PFSK-1 (cell line): ENCODE results near the gene TTC21B.

Experiments used
- FOXP2 ChIP-seq: optimal IDR thresholded peaks from 2 replicates; pipeline ENCODE3; 2011; ENCODE audit warnings: borderline replicate concordance, control low read depth, inconsistent platforms; ENCODE audit not compliant: insufficient read depth; ENCODE audit errors: extremely low read length, extremely low read depth
- POLR2AphosphoS5 ChIP-seq: IDR thresholded peaks from 2 replicates; pipeline ENCODE4 v1.6.1; 2012; ENCODE audit warnings: low read depth, mild to moderate bottlenecking, control low read depth, low read length, moderate library complexity
- SIN3A ChIP-seq: IDR thresholded peaks from 2 replicates; pipeline ENCODE4 v1.6.1; 2012; ENCODE audit warnings: mild to moderate bottlenecking, low read length, moderate library complexity, borderline replicate concordance; ENCODE audit not compliant: insufficient read depth
- TAF1 ChIP-seq: IDR thresholded peaks from 2 replicates; pipeline ENCODE4 v1.6.1; 2012; ENCODE audit warnings: low read length, control low read depth, borderline replicate concordance; ENCODE audit not compliant: insufficient read depth
- TF ChIP-seq, protein P1 (sequence below), 2 experiments: IDR thresholded peaks; 2 replicates each; pipeline versions ENCODE4 v1.6.1 to v1.8.0; 2011 to 2012; ENCODE audit warnings: low read depth in 2 of 2, low read length in 2 of 2, control low read depth in 1 of 2, inconsistent platforms in 1 of 2, mild to moderate bottlenecking in 1 of 2, moderate library complexity in 1 of 2; ENCODE audit not compliant: insufficient read depth in 1 of 2

Gene TTC21B

DNA sequence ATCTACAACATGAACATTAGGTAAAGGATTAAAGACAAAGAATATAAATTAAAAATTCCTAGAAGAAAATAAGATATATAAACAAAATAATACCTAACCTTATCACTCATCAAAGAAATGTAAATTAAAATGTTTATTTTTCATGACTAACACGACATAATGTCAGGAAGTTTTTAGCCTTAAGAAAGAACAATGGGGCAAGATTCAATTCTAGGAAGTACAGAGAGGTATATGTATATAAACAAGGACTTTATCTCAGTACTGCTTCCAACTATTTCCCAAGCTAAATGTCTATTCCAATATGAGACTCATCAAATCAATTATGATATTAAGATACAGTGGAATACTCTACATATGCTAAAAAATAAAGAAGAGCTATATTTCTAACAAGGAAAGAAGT, 44.1 kb downstream of the TTC21B start:
- TF ChIP-seq TAF1 (no peak), POLR2AphosphoS5 (no peak), FOXP2 (no peak), SIN3A (no peak)
- TF ChIP-seq, protein P1, sequence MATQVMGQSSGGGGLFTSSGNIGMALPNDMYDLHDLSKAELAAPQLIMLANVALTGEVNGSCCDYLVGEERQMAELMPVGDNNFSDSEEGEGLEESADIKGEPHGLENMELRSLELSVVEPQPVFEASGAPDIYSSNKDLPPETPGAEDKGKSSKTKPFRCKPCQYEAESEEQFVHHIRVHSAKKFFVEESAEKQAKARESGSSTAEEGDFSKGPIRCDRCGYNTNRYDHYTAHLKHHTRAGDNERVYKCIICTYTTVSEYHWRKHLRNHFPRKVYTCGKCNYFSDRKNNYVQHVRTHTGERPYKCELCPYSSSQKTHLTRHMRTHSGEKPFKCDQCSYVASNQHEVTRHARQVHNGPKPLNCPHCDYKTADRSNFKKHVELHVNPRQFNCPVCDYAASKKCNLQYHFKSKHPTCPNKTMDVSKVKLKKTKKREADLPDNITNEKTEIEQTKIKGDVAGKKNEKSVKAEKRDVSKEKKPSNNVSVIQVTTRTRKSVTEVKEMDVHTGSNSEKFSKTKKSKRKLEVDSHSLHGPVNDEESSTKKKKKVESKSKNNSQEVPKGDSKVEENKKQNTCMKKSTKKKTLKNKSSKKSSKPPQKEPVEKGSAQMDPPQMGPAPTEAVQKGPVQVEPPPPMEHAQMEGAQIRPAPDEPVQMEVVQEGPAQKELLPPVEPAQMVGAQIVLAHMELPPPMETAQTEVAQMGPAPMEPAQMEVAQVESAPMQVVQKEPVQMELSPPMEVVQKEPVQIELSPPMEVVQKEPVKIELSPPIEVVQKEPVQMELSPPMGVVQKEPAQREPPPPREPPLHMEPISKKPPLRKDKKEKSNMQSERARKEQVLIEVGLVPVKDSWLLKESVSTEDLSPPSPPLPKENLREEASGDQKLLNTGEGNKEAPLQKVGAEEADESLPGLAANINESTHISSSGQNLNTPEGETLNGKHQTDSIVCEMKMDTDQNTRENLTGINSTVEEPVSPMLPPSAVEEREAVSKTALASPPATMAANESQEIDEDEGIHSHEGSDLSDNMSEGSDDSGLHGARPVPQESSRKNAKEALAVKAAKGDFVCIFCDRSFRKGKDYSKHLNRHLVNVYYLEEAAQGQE (IDR thresholded peaks at IDR 0.05; ENCODE audit: insufficient read depth in 1 of 2, low read depth in 2 of 2, low read length in 2 of 2) = no peak

DNA sequence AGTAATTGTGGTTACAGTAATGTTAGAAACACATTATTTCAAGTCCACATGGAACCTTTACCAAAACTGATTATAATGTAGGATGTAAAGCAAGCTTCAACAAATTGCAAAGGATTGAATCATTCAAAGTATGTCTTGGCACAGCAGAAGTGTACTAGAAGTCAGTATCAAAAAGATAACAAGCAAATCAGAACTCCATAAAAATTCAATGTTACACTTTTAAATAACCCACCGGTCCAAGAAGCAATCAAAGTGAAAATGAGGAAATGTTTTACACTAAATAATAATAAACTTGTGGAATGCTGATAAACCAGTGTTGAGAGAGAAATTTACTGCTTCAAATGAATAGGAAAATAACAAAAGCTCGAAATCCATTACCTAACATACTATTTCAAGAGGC, 47.7 kb downstream of the TTC21B start:
- TF ChIP-seq, protein P1 (IDR thresholded peaks at IDR 0.05; ENCODE audit: insufficient read depth in 1 of 2, low read depth in 2 of 2, low read length in 2 of 2) = no peak
- no peak for TF ChIP-seq FOXP2
- TF ChIP-seq POLR2AphosphoS5 = no peak
- no peak for TF ChIP-seq SIN3A
- TF ChIP-seq TAF1 = no peak

DNA sequence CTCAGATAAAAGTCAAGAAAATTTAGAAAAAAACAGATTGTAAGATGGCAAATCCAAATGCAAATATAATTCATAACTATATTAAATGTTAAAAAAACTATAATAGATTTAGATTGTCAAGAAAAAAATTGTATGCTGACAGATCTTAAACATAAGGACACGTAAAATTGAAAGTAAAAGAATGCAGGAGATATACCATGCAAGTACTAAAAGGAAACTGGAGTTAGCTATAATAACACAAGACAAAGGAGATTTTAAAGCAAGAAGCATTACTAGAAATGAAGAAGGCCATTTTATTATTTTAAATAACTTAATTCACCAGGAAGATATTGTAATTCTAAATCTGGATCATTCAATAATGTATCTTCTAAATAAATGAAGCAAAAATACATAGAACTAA, 48.3 kb downstream of the TTC21B start:
- TF ChIP-seq TAF1 (no peak), FOXP2 (no peak), POLR2AphosphoS5 (no peak), SIN3A (no peak)
- TF ChIP-seq, protein P1 (IDR thresholded peaks at IDR 0.05; ENCODE audit: insufficient read depth in 1 of 2, low read depth in 2 of 2, low read length in 2 of 2) = no peak

DNA sequence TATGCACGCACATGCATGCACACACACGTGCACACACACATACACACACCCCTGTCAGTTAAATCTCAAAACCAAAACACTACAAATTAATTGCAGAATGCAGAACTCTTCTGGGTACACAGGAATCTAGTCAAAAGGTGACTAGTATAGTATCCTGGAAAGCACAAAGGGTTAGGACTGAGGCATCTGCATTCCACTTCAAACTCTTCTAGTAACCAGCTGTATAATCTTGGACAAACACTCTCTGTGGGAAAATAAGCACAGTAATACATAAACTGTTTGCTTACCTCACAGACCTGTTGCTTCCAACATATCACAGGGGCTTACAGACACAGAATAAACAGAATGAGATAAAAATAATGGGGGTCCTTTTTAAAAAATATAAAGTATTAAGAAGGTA, 49.1 kb downstream of the TTC21B start:
- no peak for TF ChIP-seq FOXP2
- no peak for TF ChIP-seq TAF1
- TF ChIP-seq, protein P1 (IDR thresholded peaks at IDR 0.05; ENCODE audit: insufficient read depth in 1 of 2, low read depth in 2 of 2, low read length in 2 of 2) = no peak
- TF ChIP-seq POLR2AphosphoS5 = no peak
- no peak for TF ChIP-seq SIN3A

DNA sequence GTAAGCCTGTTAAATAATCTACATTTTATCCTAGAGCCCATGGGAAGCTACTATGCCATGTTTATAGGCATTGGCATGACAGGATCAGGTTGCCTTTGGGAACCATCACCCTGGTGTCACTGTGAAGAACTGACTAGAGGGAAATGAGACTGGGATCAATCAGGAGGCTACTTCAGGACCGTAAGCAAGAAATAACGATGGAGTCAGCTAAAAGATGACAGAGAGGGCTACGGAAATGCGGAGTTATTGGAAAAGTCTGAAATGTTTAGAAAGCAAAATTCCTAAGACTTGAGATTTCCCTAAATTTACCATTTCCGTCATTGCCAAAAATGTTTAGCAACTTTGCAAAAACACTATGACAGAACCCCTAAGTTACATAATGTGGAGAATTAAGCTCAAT, 50.2 kb downstream of the TTC21B start:
- TF ChIP-seq POLR2AphosphoS5 (no peak), TAF1 (no peak), FOXP2 (no peak), SIN3A (no peak)
- TF ChIP-seq, protein P1 (IDR thresholded peaks at IDR 0.05; ENCODE audit: insufficient read depth in 1 of 2, low read depth in 2 of 2, low read length in 2 of 2) = no peak
